ENCODE data around the gene ZNF223. TPM values are rescaled to one million over a fixed set of nuclear protein-coding genes. Genes with fewer than 3 reads are reported as not detected.

The ZNF223 gene
- total RNA-seq, 1 donor, result 5.8 TPM

- Histone ChIP-seq H3K4me3 (ENCODE audit: insufficient read depth, low read length) (peak overlapping the region; percentile 90), H3K36me3 (ENCODE audit: insufficient read depth, low read length) (peaks cover 10% of the 10 kb centered on the region), H3K9me3 (ENCODE audit: low read depth, low read length) (no peaks in the 10 kb centered on the region), H3K79me2 (ENCODE audit: insufficient read depth, low read length) (peaks cover 18% of the 10 kb centered on the region), H4K20me1 (ENCODE audit: insufficient read depth, low read length) (no peaks in the 10 kb centered on the region), H3K27ac (ENCODE audit: low read depth, low read length) (peak overlapping the region; percentile 84), H2AFZ (ENCODE audit: low read length) (peak overlapping the region; percentile 100), H3K4me1 (ENCODE audit: insufficient read depth, low read length) (peaks cover 12% of the 10 kb centered on the region), H3K27me3 (ENCODE audit: insufficient read depth, low read length) (no peaks in the 10 kb centered on the region), H3K4me2 (ENCODE audit: insufficient read depth, low read length) (peak overlapping the region; percentile 99)
- peak; percentile 14 for TF ChIP-seq CTCF (IDR thresholded peaks at IDR 0.05; ENCODE audit: extremely low read depth, low read depth, low read length)
- DNase-seq (ENCODE audit: insufficient read length, low spot score, missing footprints), result peak; percentile 8
Measured at GRCh38 chr19:44003461-44004009, 48.3 kb upstream of the ZNF223 start.

GRCh38 chr19:44005973-44006372, 45.9 kb upstream of the ZNF223 start:
- H4K20me1 ChIP-seq (ENCODE audit: insufficient read depth, low read length), result no peaks in the 10 kb centered on the region
- H2AFZ ChIP-seq (ENCODE audit: low read length), result no peak overlapping the region
- DNase-seq (ENCODE audit: insufficient read length, low spot score, missing footprints), result no peak
- no peak for TF ChIP-seq CTCF (IDR thresholded peaks at IDR 0.05; ENCODE audit: extremely low read depth, low read depth, low read length)
- H3K9me3 ChIP-seq (ENCODE audit: low read depth, low read length), result peaks cover 11% of the 10 kb centered on the region
- no peak overlapping the region for H3K27ac ChIP-seq (ENCODE audit: low read depth, low read length)
- no peak overlapping the region for H3K4me3 ChIP-seq (ENCODE audit: insufficient read depth, low read length)
- H3K79me2 ChIP-seq (ENCODE audit: insufficient read depth, low read length), result peaks cover 18% of the 10 kb centered on the region
- H3K4me1 ChIP-seq (ENCODE audit: insufficient read depth, low read length), result peaks cover 12% of the 10 kb centered on the region
- H3K4me2 ChIP-seq (ENCODE audit: insufficient read depth, low read length), result no peak overlapping the region
- no peaks in the 10 kb centered on the region for H3K27me3 ChIP-seq (ENCODE audit: insufficient read depth, low read length)
- H3K36me3 ChIP-seq (ENCODE audit: insufficient read depth, low read length), result peaks cover 34% of the 10 kb centered on the region

GRCh38 chr19:44007473-44007872, 44.4 kb upstream of the ZNF223 start:
- no peak for DNase-seq (ENCODE audit: insufficient read length, low spot score, missing footprints)
- no peak for TF ChIP-seq CTCF (IDR thresholded peaks at IDR 0.05; ENCODE audit: extremely low read depth, low read depth, low read length)
- Histone ChIP-seq H2AFZ (ENCODE audit: low read length) (no peak overlapping the region), H3K4me1 (ENCODE audit: insufficient read depth, low read length) (peaks cover 7% of the 10 kb centered on the region), H3K79me2 (ENCODE audit: insufficient read depth, low read length) (peaks cover 18% of the 10 kb centered on the region), H3K27ac (ENCODE audit: low read depth, low read length) (no peak overlapping the region), H3K4me2 (ENCODE audit: insufficient read depth, low read length) (no peak overlapping the region), H3K9me3 (ENCODE audit: low read depth, low read length) (peaks cover 15% of the 10 kb centered on the region), H3K4me3 (ENCODE audit: insufficient read depth, low read length) (no peak overlapping the region), H3K36me3 (ENCODE audit: insufficient read depth, low read length) (peaks cover 45% of the 10 kb centered on the region), H4K20me1 (ENCODE audit: insufficient read depth, low read length) (no peaks in the 10 kb centered on the region), H3K27me3 (ENCODE audit: insufficient read depth, low read length) (no peaks in the 10 kb centered on the region)

- no peak for DNase-seq (ENCODE audit: insufficient read length, low spot score, missing footprints)
- Histone ChIP-seq H3K27me3 (ENCODE audit: insufficient read depth, low read length) (no peaks in the 10 kb centered on the region), H4K20me1 (ENCODE audit: insufficient read depth, low read length) (no peaks in the 10 kb centered on the region), H3K36me3 (ENCODE audit: insufficient read depth, low read length) (peaks cover 45% of the 10 kb centered on the region), H3K79me2 (ENCODE audit: insufficient read depth, low read length) (peaks cover 6% of the 10 kb centered on the region), H3K9me3 (ENCODE audit: low read depth, low read length) (peaks cover 15% of the 10 kb centered on the region), H2AFZ (ENCODE audit: low read length) (no peak overlapping the region), H3K4me1 (ENCODE audit: insufficient read depth, low read length) (no peaks in the 10 kb centered on the region), H3K27ac (ENCODE audit: low read depth, low read length) (no peak overlapping the region), H3K4me2 (ENCODE audit: insufficient read depth, low read length) (no peak overlapping the region), H3K4me3 (ENCODE audit: insufficient read depth, low read length) (no peak overlapping the region)
- TF ChIP-seq CTCF (IDR thresholded peaks at IDR 0.05; ENCODE audit: extremely low read depth, low read depth, low read length), result no peak
Measured at GRCh38 chr19:44010468-44010867, 41.4 kb upstream of the ZNF223 start.

All from osteoblast (primary cell).